ENCODE data around the gene VMAC. TPM values are rescaled to one million over a fixed set of nuclear protein-coding genes. Genes with fewer than 3 reads are reported as not detected.

VMAC gene
- polyA plus RNA-seq, 2 of the 4 experiments (the other 2 are of a cell fraction): 1.1 to 1.6 TPM

GRCh38 chr19:5953030-5953589 is 48.4 kb downstream of the VMAC start:
- peak overlapping the region in 1 of 2 experiments; percentile 60; a peak in 1 of 6 replicates for H3K27ac ChIP-seq
- no peaks in the 10 kb centered on the region for H3K9me3 ChIP-seq
- H3K4me3 ChIP-seq: no peak overlapping the region
- CTCF ChIA-PET: interaction anchor here (1.3 to 9.0 kb wide), 4 partner anchors 11 to 149 kb away, joined by 3 to 47 read pairs (median 4); no protein-coding TSS in a partner anchor
- no peak for ATAC-seq
- WGBS (ENCODE audit: missing lambda C conversion rate): 95% methylated on average over 5 of the region's 5 CpGs
- POLR2A ChIA-PET: no interaction called here
- no peak overlapping the region for H3K4me2 ChIP-seq
- FAIRE-seq: no peak
- no peak for DNase-seq (ENCODE audit: low read depth in 1 of 2, low spot score in 1 of 2)
- peaks cover 30% of the 10 kb centered on the region; the same call in 2 of the 3 replicates for H3K4me1 ChIP-seq
- no peak for TF ChIP-seq POLR2A (IDR thresholded peaks at IDR 0.05; ENCODE audit: low read length)
- no peak for TF ChIP-seq CHD4 (IDR thresholded peaks at IDR 0.05; ENCODE audit: borderline replicate concordance)
- no peak for TF ChIP-seq KDM1A (IDR thresholded peaks at IDR 0.05; ENCODE audit: low read depth)
- TF ChIP-seq SMC3 (IDR thresholded peaks at IDR 0.05): no peak
- no peak for TF ChIP-seq MYC (IDR thresholded peaks at IDR 0.05; ENCODE audit: borderline replicate concordance, low read length)
- TF ChIP-seq, protein P1, sequence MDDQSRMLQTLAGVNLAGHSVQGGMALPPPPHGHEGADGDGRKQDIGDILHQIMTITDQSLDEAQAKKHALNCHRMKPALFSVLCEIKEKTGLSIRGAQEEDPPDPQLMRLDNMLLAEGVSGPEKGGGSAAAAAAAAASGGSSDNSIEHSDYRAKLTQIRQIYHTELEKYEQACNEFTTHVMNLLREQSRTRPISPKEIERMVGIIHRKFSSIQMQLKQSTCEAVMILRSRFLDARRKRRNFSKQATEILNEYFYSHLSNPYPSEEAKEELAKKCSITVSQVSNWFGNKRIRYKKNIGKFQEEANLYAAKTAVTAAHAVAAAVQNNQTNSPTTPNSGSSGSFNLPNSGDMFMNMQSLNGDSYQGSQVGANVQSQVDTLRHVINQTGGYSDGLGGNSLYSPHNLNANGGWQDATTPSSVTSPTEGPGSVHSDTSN (IDR thresholded peaks at IDR 0.05): no peak
- TF ChIP-seq, protein P2, sequence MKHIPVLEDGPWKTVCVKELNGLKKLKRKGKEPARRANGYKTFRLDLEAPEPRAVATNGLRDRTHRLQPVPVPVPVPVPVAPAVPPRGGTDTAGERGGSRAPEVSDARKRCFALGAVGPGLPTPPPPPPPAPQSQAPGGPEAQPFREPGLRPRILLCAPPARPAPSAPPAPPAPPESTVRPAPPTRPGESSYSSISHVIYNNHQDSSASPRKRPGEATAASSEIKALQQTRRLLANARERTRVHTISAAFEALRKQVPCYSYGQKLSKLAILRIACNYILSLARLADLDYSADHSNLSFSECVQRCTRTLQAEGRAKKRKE (CRISPR knock-in tag; IDR thresholded peaks at IDR 0.05; ENCODE audit: low read depth): no peak
- no peak for TF ChIP-seq TP53 (CRISPR knock-in tag; IDR thresholded peaks at IDR 0.05)
- TF ChIP-seq, protein P3, sequence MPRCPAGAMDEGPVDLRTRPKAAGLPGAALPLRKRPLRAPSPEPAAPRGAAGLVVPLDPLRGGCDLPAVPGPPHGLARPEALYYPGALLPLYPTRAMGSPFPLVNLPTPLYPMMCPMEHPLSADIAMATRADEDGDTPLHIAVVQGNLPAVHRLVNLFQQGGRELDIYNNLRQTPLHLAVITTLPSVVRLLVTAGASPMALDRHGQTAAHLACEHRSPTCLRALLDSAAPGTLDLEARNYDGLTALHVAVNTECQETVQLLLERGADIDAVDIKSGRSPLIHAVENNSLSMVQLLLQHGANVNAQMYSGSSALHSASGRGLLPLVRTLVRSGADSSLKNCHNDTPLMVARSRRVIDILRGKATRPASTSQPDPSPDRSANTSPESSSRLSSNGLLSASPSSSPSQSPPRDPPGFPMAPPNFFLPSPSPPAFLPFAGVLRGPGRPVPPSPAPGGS (IDR thresholded peaks at IDR 0.05): no peak
- TF ChIP-seq KDM5A (IDR thresholded peaks at IDR 0.05): no peak

DNA sequence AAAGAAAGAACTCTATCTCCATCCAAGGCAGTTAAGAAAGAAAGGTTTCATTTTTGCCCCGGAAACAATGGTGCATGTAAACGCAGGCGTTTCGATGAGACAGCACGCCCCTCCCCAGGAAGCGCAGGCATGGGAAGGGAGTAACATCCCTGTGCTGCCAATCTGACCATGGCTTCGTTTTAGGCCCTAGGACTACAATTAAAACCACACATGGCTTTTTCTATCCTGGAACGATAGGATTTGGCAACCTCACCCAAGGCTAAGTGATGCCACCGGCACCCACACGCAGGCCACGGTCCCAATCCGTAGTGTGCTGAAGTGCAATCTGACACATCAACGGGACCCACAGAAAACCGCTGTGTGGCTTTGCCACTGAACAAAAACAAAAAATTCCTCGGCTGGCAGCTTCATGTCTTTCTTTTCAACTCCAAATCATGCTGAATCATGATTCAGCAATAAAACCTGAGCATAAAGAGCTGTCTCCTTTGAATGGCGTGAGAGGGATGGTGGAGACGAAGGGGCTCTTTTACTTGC is 49.1 kb downstream of the VMAC start:
- no peak for FAIRE-seq
- CTCF ChIA-PET: interaction anchor here (0.9 to 9.0 kb wide), 4 partner anchors 9 to 150 kb away, joined by 3 to 47 read pairs (median 4); no protein-coding TSS in a partner anchor
- no peak for DNase-seq (ENCODE audit: low read depth in 1 of 2, low spot score in 1 of 2)
- no peak for ATAC-seq
- H3K4me2 ChIP-seq: no peak overlapping the region
- no peak overlapping the region for H3K4me3 ChIP-seq
- H3K4me1 ChIP-seq: peaks cover 30% of the 10 kb centered on the region; the same call in 2 of the 3 replicates
- POLR2A ChIA-PET: no interaction called here
- WGBS (ENCODE audit: missing lambda C conversion rate): 95% methylated on average over 17 of the region's 17 CpGs
- H3K9me3 ChIP-seq: no peaks in the 10 kb centered on the region
- no peak for TF ChIP-seq HES2 (IDR thresholded peaks at IDR 0.05)
- TF ChIP-seq ZSCAN20 (CRISPR knock-in tag; IDR thresholded peaks at IDR 0.05): no peak
- TF ChIP-seq MAFK (IDR thresholded peaks at IDR 0.05; ENCODE audit: partially characterized antibody): peak; percentile 83
- no peak for TF ChIP-seq EP300 (IDR thresholded peaks at IDR 0.05)
- no peak for TF ChIP-seq NPAS2 (CRISPR knock-in tag; IDR thresholded peaks at IDR 0.05; ENCODE audit: borderline replicate concordance)
- TF ChIP-seq ZNF302 (CRISPR knock-in tag; IDR thresholded peaks at IDR 0.05): no peak
- H3K27ac ChIP-seq: peak overlapping the region; percentile 26 to 60; a peak in 3 of 6 replicates

- H3K4me1 ChIP-seq: peaks cover 30% of the 10 kb centered on the region; the same call in 2 of the 3 replicates
- POLR2A ChIA-PET: no interaction called here
- ATAC-seq (no peak), FAIRE-seq (no peak), DNase-seq (ENCODE audit: low read depth in 1 of 2, low spot score in 1 of 2) (no peak)
- 0 out of 3 replicates have a peak overlapping the region, but pooled peaks have one; percentile 8 for H3K4me2 ChIP-seq
- peak overlapping the region; percentile 26 to 60; a peak in 3 of 6 replicates for H3K27ac ChIP-seq
- 80% methylated on average over 6 of the region's 6 CpGs for WGBS (ENCODE audit: missing lambda C conversion rate)
- TF ChIP-seq, protein P1 (IDR thresholded peaks at IDR 0.05): no peak
- no peak for TF ChIP-seq FOXS1 (CRISPR knock-in tag; IDR thresholded peaks at IDR 0.05)
- TF ChIP-seq RCOR1 (IDR thresholded peaks at IDR 0.05; ENCODE audit: low read depth, low read length): no peak
- no peak for TF ChIP-seq PHF8 (IDR thresholded peaks at IDR 0.05; ENCODE audit: borderline replicate concordance, low read depth)
- no peak for TF ChIP-seq TFCP2L1 (CRISPR knock-in tag; IDR thresholded peaks at IDR 0.05)
- no peak for TF ChIP-seq EHMT2 (IDR thresholded peaks at IDR 0.05; ENCODE audit: low read depth)
- TF ChIP-seq HOXB13 (CRISPR knock-in tag; IDR thresholded peaks at IDR 0.05; ENCODE audit: low read depth): no peak
- TF ChIP-seq NR3C1 (IDR thresholded peaks at IDR 0.05): no peak
- TF ChIP-seq KDM1A (IDR thresholded peaks at IDR 0.05; ENCODE audit: low read depth): no peak
- no peak for TF ChIP-seq ESRRA (IDR thresholded peaks at IDR 0.05; ENCODE audit: borderline replicate concordance, low read length)
- TF ChIP-seq SREBF2 (IDR thresholded peaks at IDR 0.05): no peak
- TF ChIP-seq CHD2 (IDR thresholded peaks at IDR 0.05; ENCODE audit: low read length, partially characterized antibody): no peak
- no peak for TF ChIP-seq RFX5 (IDR thresholded peaks at IDR 0.05)
- TF ChIP-seq ZSCAN20 (CRISPR knock-in tag; IDR thresholded peaks at IDR 0.05): no peak
- TF ChIP-seq, protein P4, sequence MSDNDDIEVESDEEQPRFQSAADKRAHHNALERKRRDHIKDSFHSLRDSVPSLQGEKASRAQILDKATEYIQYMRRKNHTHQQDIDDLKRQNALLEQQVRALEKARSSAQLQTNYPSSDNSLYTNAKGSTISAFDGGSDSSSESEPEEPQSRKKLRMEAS (IDR thresholded peaks at IDR 0.05): no peak
- TF ChIP-seq HOXA7 (CRISPR knock-in tag; IDR thresholded peaks at IDR 0.05): no peak
- no peak for TF ChIP-seq EHF (CRISPR knock-in tag; IDR thresholded peaks at IDR 0.05)
- no peak for TF ChIP-seq MAFK (IDR thresholded peaks at IDR 0.05; ENCODE audit: partially characterized antibody)
- H3K4me3 ChIP-seq: no peak overlapping the region
- CTCF ChIA-PET: interaction anchor here (0.9 to 9.0 kb wide), 2 partner anchors 10 to 13 kb away, joined by 3 to 47 read pairs; no protein-coding TSS in a partner anchor
- no peaks in the 10 kb centered on the region for H3K9me3 ChIP-seq
Measured at GRCh38 chr19:5954293-5954692, 49.6 kb downstream of the VMAC start.
